Mesothelial cell of epicardium (in vitro differentiated cells): Measurements from ENCODE around the gene PHYKPL. TPM values are rescaled to one million over a fixed set of nuclear protein-coding genes. Genes with fewer than 3 reads are reported as not detected.

Experiments used
- DNase-seq, 2 experiments: peaks; one replicate each; pipeline ENCODE4 v3.0.0; 2021; ENCODE audit warnings: low spot score in 2 of 2; ENCODE audit not compliant: unreplicated experiment in 2 of 2
- H3K27ac Mint-ChIP-seq: 2 replicates; pipeline ENCODE4 v1.8.0; 2021; ENCODE audit warnings: mixed read lengths
- H3K27me3 Mint-ChIP-seq: 2 replicates; pipeline ENCODE4 v1.8.0; 2021; ENCODE audit warnings: low read depth, mixed read lengths
- H3K36me3 Mint-ChIP-seq: 2 replicates; pipeline ENCODE4 v1.8.0; 2021; ENCODE audit warnings: mixed read lengths
- H3K4me1 Mint-ChIP-seq: 2 replicates; pipeline ENCODE4 v1.8.0; 2021; ENCODE audit warnings: mixed read lengths
- H3K4me3 Mint-ChIP-seq: 2 replicates; pipeline ENCODE4 v1.8.0; 2021; ENCODE audit warnings: mild to moderate bottlenecking, moderate library complexity, mixed read lengths
- H3K9me3 Mint-ChIP-seq: 2 replicates; pipeline ENCODE4 v1.8.0; 2021; ENCODE audit warnings: mixed read lengths
- CTCF ChIP-seq: fragments of 200-600 bp; sonication (generic); IDR thresholded peaks from one replicate; pipeline ENCODE4 v1.5.0; 2021; ENCODE audit warnings: antibody characterized with exemption; ENCODE audit not compliant: unreplicated experiment
- total RNA-seq: library from RNA; stranded (reverse); gene quantifications from 3 replicates; pipeline ENCODE4 v1.2.1, GENCODE V29; 2021

The PHYKPL gene
- total RNA-seq, 1 donor from 2014 or later, result 137 TPM

- no peaks in the 10 kb centered on the region for H3K36me3 Mint-ChIP-seq
- no peak overlapping the region for H3K27ac Mint-ChIP-seq
- no peak for DNase-seq
- no peak for TF ChIP-seq CTCF
- H3K4me1 Mint-ChIP-seq, result peaks cover 11% of the 10 kb centered on the region
- no peak overlapping the region for H3K4me3 Mint-ChIP-seq
- no peaks in the 10 kb centered on the region for H3K27me3 Mint-ChIP-seq
- H3K9me3 Mint-ChIP-seq, result no peaks in the 10 kb centered on the region
Measured at GRCh38 chr5:178236679-178237078, 4.1 kb upstream of the PHYKPL start.

GRCh38 chr5:178236126-178236525, 3.5 kb upstream of the PHYKPL start:
- Mint-ChIP-seq H3K9me3 (no peaks in the 10 kb centered on the region), H3K4me1 (peaks cover 16% of the 10 kb centered on the region), H3K27ac (no peak overlapping the region), H3K27me3 (no peaks in the 10 kb centered on the region), H3K36me3 (peaks cover 2% of the 10 kb centered on the region), H3K4me3 (no peak overlapping the region)
- TF ChIP-seq CTCF, result no peak
- DNase-seq, result no peak

- H3K4me1 Mint-ChIP-seq, result peaks cover 22% of the 10 kb centered on the region
- H3K36me3 Mint-ChIP-seq, result peaks cover 2% of the 10 kb centered on the region
- H3K4me3 Mint-ChIP-seq, result no peak overlapping the region
- DNase-seq, result no peak
- H3K27ac Mint-ChIP-seq, result no peak overlapping the region
- no peak for TF ChIP-seq CTCF
- H3K27me3 Mint-ChIP-seq, result no peaks in the 10 kb centered on the region
- H3K9me3 Mint-ChIP-seq, result no peaks in the 10 kb centered on the region
Measured at GRCh38 chr5:178235588-178235974, 3.0 kb upstream of the PHYKPL start.

GRCh38 chr5:178234750-178235587, 2.4 kb upstream of the PHYKPL start:
- peaks cover 2% of the 10 kb centered on the region for H3K36me3 Mint-ChIP-seq
- DNase-seq, result peak; percentile 51 to 85
- no peak overlapping the region for H3K4me3 Mint-ChIP-seq
- peak; percentile 71 for TF ChIP-seq CTCF
- no peaks in the 10 kb centered on the region for H3K9me3 Mint-ChIP-seq
- peak overlapping the region; percentile 61 for H3K27ac Mint-ChIP-seq
- no peaks in the 10 kb centered on the region for H3K27me3 Mint-ChIP-seq
- peaks cover 26% of the 10 kb centered on the region for H3K4me1 Mint-ChIP-seq

GRCh38 chr5:178234121-178234749, 1.6 kb upstream of the PHYKPL start:
- no peaks in the 10 kb centered on the region for H3K9me3 Mint-ChIP-seq
- TF ChIP-seq CTCF, result no peak
- DNase-seq, result no peak
- no peaks in the 10 kb centered on the region for H3K27me3 Mint-ChIP-seq
- H3K4me3 Mint-ChIP-seq, result no peak overlapping the region
- no peak overlapping the region for H3K27ac Mint-ChIP-seq
- H3K4me1 Mint-ChIP-seq, result peaks cover 27% of the 10 kb centered on the region
- H3K36me3 Mint-ChIP-seq, result peaks cover 4% of the 10 kb centered on the region
